ENCODE measurements around the gene SMC2.

DNA sequence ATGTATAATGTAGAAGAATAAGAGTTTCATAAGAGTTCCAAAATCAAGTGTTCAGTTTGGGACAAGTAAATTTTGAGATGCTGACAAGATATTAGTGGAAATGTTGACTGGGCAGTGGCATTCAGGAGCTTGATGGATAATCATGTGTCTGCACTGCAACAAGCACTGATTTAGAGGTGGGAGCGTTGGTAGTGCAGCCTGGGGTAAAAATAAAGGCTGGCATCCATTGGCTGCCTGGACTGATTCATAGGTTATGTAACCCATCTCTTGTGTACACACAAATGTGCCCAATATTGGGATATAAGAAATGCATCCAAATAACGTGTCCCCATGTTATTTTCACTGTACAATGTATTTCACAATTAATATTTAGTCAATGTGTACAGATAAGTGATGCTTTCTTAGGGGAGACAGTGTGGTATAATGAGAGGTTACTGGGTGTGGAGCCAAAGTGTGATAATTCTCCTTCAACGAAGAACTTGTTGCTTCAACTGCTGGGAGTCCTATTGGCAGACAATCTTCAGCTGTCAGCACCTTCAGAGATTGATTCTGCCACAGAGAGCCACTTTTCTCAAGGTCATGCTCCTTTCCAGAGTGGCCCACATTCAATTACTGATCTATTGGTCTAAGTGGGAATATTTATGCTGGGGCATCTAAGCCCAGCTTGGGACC is 20.9 kb upstream of the SMC2 start:
- TF ChIP-seq, protein P1, sequence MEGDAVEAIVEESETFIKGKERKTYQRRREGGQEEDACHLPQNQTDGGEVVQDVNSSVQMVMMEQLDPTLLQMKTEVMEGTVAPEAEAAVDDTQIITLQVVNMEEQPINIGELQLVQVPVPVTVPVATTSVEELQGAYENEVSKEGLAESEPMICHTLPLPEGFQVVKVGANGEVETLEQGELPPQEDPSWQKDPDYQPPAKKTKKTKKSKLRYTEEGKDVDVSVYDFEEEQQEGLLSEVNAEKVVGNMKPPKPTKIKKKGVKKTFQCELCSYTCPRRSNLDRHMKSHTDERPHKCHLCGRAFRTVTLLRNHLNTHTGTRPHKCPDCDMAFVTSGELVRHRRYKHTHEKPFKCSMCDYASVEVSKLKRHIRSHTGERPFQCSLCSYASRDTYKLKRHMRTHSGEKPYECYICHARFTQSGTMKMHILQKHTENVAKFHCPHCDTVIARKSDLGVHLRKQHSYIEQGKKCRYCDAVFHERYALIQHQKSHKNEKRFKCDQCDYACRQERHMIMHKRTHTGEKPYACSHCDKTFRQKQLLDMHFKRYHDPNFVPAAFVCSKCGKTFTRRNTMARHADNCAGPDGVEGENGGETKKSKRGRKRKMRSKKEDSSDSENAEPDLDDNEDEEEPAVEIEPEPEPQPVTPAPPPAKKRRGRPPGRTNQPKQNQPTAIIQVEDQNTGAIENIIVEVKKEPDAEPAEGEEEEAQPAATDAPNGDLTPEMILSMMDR (IDR thresholded peaks at IDR 0.05; ENCODE audit: insufficient read depth, low read depth, low read length): no peak
- no peak for TF ChIP-seq EZH2 (IDR thresholded peaks at IDR 0.05; ENCODE audit: insufficient read depth, low read length)
